Measurements from ENCODE around the gene MATN4.

The MATN4 gene

DNA sequence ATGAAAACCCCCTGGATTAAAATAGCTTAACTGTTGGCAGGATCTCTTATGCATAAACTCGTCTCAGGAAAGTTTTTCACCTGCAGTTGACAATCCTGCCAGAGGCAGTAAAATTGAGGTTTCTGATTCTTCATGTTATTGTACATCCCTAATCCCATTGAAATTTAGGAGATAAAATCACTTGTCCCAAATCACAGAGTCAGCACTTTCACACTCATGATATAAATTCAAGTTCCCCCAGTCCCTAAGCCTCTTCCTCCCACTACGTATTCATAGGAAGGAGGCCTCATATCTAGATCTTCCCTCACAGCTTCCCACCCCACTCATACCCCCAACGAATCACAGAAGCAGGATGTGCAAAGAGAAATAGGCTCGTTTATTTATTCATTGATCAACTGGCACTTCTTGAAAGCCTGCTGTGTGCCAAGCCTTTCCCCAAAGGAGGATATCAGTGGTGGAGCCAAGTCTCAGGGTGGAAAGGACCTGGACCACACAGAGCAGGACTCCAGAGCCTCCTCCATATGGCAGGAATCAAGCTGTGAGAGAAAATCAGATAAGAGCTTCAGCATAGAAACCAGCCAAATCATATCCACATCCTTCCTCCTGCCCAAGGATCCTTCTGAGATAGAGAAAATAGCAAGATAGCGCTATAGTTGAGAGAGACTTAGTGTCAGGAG is 56.1 kb downstream of the MATN4 start:
- DNase-seq (ENCODE audit: low read depth, low spot score) = no peak

DNA sequence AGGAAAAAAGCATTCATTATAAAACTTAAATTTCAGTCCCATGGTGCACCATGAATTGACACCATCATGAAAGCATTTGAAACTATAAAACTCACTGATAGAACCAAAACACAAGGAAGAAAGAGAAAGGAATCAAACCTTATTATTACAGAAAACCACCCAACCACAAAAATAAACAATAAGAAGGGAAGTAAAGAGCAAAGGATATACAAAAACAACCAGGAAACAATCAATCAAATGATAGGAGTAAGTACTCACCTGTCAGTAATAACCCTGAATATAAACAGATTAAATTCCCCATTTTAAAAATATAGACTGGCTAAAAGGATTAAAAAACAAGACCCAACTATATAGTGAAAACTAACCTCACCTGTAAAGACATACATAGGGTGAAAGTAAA is 59.5 kb downstream of the MATN4 start:
- no peak for DNase-seq (ENCODE audit: low read depth, low spot score)

DNA sequence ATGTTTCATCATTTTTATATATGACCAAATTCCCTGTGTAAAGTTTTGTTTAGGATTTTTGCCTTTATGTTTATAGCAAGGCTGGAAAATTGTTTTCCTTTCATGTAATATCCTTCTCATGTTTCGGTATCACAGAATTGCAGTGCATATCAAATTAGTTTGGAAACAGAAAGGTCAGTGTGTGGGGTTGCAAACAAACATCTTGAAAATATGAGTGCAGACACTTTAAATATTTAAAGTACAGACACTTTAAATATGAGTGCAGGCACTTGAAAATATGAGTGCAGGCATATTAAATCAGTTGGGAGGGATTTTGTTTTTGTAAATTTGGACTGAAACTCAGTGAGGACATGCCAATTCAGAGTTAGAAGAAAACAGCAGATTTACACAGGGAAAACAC is 60.2 kb downstream of the MATN4 start:
- DNase-seq (ENCODE audit: low read depth, low spot score) = no peak

DNA sequence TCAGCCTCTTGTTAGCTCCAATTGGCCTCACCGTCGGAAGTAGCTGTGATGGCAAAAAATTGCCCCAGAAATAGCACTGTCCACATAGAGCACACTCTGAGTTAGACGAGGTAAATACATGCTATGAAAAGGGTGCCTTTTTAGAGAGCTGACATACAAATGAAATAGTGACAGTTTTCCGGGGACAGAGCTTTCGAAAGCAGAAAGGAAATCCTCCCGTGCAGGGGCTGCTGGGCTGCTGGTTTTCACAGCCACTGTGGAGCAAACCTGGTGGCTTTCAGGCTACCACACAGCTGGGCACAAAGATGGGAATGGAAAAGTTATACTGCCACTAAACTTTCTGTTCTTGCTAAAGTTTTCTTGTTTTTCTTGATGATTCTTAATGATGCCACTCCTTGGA is 62.0 kb downstream of the MATN4 start:
- DNase-seq (ENCODE audit: low read depth, low spot score) = no peak

All from ELF-1 (cell line).